GM23338 (cell line): Measurements from ENCODE around the gene ZNF724.

Source experiments
- CREB1 ChIP-seq: fragments of 250-450 bp; sonication (Bioruptor Pico); IDR thresholded peaks from 2 replicates; pipeline ENCODE4 v1.5.0; 2020; ENCODE audit warnings: low read depth, mild to moderate bottlenecking, moderate library complexity
- CTCF ChIP-seq, 2 experiments: fragments of 200-600 bp in 1 of 2; sonication (generic) in 1 of 2; conservative IDR thresholded peaks; 2 replicates each; pipeline versions ENCODE4 v1.5.1 to v1.6.1; 2016 to 2017; ENCODE audit warnings: antibody characterized with exemption in 2 of 2, low read depth in 2 of 2, mild to moderate bottlenecking in 2 of 2, moderate library complexity in 1 of 2
- EZH2 ChIP-seq: fragments of 200-600 bp; sonication (generic); IDR thresholded peaks from one replicate; pipeline ENCODE4 v1.8.0; 2017; ENCODE audit warnings: antibody characterized with exemption, mild to moderate bottlenecking, low read depth; ENCODE audit not compliant: unreplicated experiment
- EZH2phosphoT487 ChIP-seq: fragments of 200-600 bp; sonication (generic); IDR thresholded peaks from one replicate; pipeline ENCODE4 v1.8.1; 2018; ENCODE audit warnings: antibody characterized with exemption; ENCODE audit not compliant: unreplicated experiment
- JUNB ChIP-seq: IDR thresholded peaks from one replicate; pipeline ENCODE4 v1.6.1; 2016; ENCODE audit warnings: antibody characterized with exemption; ENCODE audit not compliant: unreplicated experiment
- POLR2AphosphoS5 ChIP-seq: IDR thresholded peaks from 2 replicates; pipeline ENCODE4 v1.6.1; 2016; ENCODE audit warnings: antibody characterized with exemption, low read depth
- REST ChIP-seq: IDR thresholded peaks from one replicate; pipeline ENCODE4 v1.6.1; 2018; ENCODE audit warnings: antibody characterized with exemption; ENCODE audit not compliant: unreplicated experiment
- STAT1 ChIP-seq: IDR thresholded peaks from one replicate; pipeline ENCODE4 v1.6.1; 2016; ENCODE audit warnings: antibody characterized with exemption; ENCODE audit not compliant: unreplicated experiment
- ZNF462 ChIP-seq: fragments of 250-450 bp; sonication (Bioruptor Pico); IDR thresholded peaks from 2 replicates; pipeline ENCODE4 v1.5.0; 2020; ENCODE audit warnings: mild to moderate bottlenecking, moderate library complexity

GRCh38 chr19:23286477-23286876, 36.3 kb upstream of the ZNF724 start:
- TF ChIP-seq POLR2AphosphoS5 (no peak), CTCF (conservative IDR thresholded peaks at IDR 0.05; ENCODE audit: low read depth in 2 of 2) (peak; percentile 41 to 57), EZH2 (no peak), EZH2phosphoT487 (no peak), REST (no peak), JUNB (no peak), STAT1 (no peak), CREB1 (CRISPR knock-in tag) (no peak), ZNF462 (CRISPR knock-in tag) (no peak)
